Tibial nerve (tissue), 3 donors: ENCODE measurements around the gene DAB1.

ENCODE experiments used
- POLR2A ChIP-seq, 2 donors: fragments of 450-650 bp; IDR thresholded peaks; one replicate each; pipeline ENCODE4 v1.6.1; 2017; ENCODE audit warnings: antibody characterized with exemption in 2 of 2, mild to moderate bottlenecking in 2 of 2, moderate library complexity in 2 of 2
- TF ChIP-seq, protein P1 (sequence below), 5 experiments: fragments of 200-600 bp in 3 of 5; fragments of 450-650 bp in 2 of 5; sonication (generic) in 3 of 5; IDR thresholded peaks; one replicate each; pipeline ENCODE4 v1.5.1; 2016 to 2019; ENCODE audit warnings: antibody characterized with exemption in 5 of 5, mild to moderate bottlenecking in 3 of 5, moderate library complexity in 2 of 5

DNA sequence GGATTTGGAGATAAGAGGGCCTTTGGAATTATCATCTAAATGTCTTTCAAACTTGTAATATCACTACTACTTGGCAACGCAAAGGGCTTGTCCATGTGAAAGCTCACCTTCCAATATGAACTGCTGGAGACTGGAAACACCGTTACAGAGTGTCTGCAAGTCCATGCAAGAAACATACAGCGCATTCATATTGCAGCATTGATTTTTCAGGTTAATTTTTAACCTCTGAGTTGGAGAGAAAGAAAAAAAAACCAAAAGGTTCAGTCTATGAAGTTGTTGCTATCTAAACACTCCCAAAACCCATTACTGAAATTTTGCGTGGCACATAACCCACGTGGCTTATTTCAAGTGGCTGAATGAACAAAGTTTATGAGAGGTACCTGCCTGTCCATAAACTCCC, 23.8 kb downstream of the DAB1 start:
- TF ChIP-seq, protein P1, sequence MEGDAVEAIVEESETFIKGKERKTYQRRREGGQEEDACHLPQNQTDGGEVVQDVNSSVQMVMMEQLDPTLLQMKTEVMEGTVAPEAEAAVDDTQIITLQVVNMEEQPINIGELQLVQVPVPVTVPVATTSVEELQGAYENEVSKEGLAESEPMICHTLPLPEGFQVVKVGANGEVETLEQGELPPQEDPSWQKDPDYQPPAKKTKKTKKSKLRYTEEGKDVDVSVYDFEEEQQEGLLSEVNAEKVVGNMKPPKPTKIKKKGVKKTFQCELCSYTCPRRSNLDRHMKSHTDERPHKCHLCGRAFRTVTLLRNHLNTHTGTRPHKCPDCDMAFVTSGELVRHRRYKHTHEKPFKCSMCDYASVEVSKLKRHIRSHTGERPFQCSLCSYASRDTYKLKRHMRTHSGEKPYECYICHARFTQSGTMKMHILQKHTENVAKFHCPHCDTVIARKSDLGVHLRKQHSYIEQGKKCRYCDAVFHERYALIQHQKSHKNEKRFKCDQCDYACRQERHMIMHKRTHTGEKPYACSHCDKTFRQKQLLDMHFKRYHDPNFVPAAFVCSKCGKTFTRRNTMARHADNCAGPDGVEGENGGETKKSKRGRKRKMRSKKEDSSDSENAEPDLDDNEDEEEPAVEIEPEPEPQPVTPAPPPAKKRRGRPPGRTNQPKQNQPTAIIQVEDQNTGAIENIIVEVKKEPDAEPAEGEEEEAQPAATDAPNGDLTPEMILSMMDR (IDR thresholded peaks at IDR 0.05), result no peak
- TF ChIP-seq POLR2A (IDR thresholded peaks at IDR 0.05), result no peak
